ENCODE measurements around the gene ST3GAL6. TPM values are rescaled to one million over a fixed set of nuclear protein-coding genes. Genes with fewer than 3 reads are reported as not detected.

Gene ST3GAL6
- total RNA-seq, 2 experiments from 2014 or later: 0.44 to 0.45 TPM

DNA sequence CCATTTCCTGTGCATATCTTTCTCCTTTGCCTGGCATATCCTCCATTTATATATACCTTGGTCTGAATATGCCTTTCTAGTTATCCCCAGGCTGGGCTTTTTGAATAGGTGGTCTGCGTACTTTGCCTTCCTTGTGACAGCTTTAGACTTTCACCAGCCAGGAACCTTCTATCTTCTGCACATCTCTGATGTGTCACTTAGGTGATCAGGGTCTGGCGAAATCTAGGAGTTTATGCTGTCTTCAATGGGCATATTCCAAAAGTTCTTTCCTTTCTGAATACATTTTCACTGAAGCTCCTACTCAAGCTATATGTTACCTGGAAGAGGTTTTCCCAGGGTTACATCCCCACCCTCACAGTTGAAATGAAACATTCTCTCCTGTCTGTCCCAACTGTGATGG lies 27.8 kb upstream of the ST3GAL6 start:
- intact Hi-C loops (cut with DNase I, micrococcal nuclease): no loop called here
- no peaks in the 10 kb centered on the region for H3K36me3 ChIP-seq (ENCODE audit: insufficient read depth, low read length)
- Mint-ChIP-seq H3K9me3 (no peaks in the 10 kb centered on the region), H3K36me3 (ENCODE audit: low read depth) (no peaks in the 10 kb centered on the region), H3K4me1 (ENCODE audit: low read depth) (peaks cover 18% of the 10 kb centered on the region), H3K27me3 (peaks cover 65% of the 10 kb centered on the region), H3K27ac (no peak overlapping the region), H3K4me3 (no peak overlapping the region)
- no peak overlapping the region for H3K27ac ChIP-seq (ENCODE audit: low read depth in 1 of 2, low read length in 2 of 2)
- ChIA-PET CTCF (no interaction called here), POLR2A (no interaction called here)
- H3K27me3 ChIP-seq (ENCODE audit: control insufficient read depth in 1 of 2, insufficient read depth in 2 of 2, low read length in 2 of 2): peaks cover 27 to 39% of the 10 kb centered on the region in 2 experiments
- no peaks in the 10 kb centered on the region for H3K9me3 ChIP-seq (ENCODE audit: control insufficient read depth in 1 of 2, insufficient read depth in 1 of 2, low read length in 2 of 2)
- H3K4me3 ChIP-seq (ENCODE audit: low read length): no peak overlapping the region
- H3K4me1 ChIP-seq (ENCODE audit: insufficient read depth, low read length): peaks cover 21% of the 10 kb centered on the region
- ATAC-seq (ENCODE audit: poor library complexity) (no peak), DNase-seq (no peak)
- TF ChIP-seq, protein P1, sequence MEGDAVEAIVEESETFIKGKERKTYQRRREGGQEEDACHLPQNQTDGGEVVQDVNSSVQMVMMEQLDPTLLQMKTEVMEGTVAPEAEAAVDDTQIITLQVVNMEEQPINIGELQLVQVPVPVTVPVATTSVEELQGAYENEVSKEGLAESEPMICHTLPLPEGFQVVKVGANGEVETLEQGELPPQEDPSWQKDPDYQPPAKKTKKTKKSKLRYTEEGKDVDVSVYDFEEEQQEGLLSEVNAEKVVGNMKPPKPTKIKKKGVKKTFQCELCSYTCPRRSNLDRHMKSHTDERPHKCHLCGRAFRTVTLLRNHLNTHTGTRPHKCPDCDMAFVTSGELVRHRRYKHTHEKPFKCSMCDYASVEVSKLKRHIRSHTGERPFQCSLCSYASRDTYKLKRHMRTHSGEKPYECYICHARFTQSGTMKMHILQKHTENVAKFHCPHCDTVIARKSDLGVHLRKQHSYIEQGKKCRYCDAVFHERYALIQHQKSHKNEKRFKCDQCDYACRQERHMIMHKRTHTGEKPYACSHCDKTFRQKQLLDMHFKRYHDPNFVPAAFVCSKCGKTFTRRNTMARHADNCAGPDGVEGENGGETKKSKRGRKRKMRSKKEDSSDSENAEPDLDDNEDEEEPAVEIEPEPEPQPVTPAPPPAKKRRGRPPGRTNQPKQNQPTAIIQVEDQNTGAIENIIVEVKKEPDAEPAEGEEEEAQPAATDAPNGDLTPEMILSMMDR (IDR thresholded peaks at IDR 0.05): no peak

DNA sequence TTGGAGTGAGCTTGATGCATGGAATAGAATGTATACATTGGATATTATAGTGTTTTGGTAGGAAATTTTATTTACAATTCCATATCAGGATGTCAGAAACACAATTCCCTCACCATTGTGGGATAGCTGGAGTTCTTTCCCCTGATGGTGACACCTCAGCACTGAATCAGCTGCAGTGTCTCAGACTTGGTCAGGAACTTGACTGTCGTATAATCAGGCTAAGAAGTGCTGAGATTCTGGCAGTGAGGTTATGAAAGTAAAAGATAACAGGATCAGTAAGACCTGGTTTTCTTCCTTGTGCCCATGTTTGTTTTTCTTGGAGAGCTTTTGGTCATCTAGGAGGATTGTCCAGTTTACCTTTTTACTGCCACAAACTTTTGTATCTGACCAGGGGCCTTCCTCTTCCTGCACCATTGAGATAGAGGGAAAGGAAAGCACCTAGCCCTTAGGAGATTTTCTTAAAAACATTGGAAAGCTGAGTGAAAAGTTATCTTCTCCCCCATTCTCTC lies 27.3 kb upstream of the ST3GAL6 start:
- ATAC-seq (ENCODE audit: poor library complexity): no peak
- TF ChIP-seq, protein P1 (IDR thresholded peaks at IDR 0.05): no peak
- Mint-ChIP-seq H3K27me3 (peaks cover 63% of the 10 kb centered on the region), H3K36me3 (ENCODE audit: low read depth) (no peaks in the 10 kb centered on the region), H3K27ac (no peak overlapping the region), H3K9me3 (no peaks in the 10 kb centered on the region), H3K4me1 (ENCODE audit: low read depth) (peaks cover 18% of the 10 kb centered on the region), H3K4me3 (no peak overlapping the region)
- POLR2A ChIA-PET: no interaction called here
- no peaks in the 10 kb centered on the region for H3K36me3 ChIP-seq (ENCODE audit: insufficient read depth, low read length)
- no peak for DNase-seq
- CTCF ChIA-PET: no interaction called here
- H3K27ac ChIP-seq (ENCODE audit: low read depth in 1 of 2, low read length in 2 of 2): no peak overlapping the region
- intact Hi-C loops (cut with DNase I, micrococcal nuclease): no loop called here
- H3K9me3 ChIP-seq (ENCODE audit: control insufficient read depth in 1 of 2, insufficient read depth in 1 of 2, low read length in 2 of 2): no peaks in the 10 kb centered on the region
- no peak overlapping the region for H3K4me3 ChIP-seq (ENCODE audit: low read length)
- H3K4me1 ChIP-seq (ENCODE audit: insufficient read depth, low read length): peaks cover 21% of the 10 kb centered on the region
- H3K27me3 ChIP-seq (ENCODE audit: control insufficient read depth in 1 of 2, insufficient read depth in 2 of 2, low read length in 2 of 2): peaks cover 27 to 34% of the 10 kb centered on the region in 2 experiments

DNA sequence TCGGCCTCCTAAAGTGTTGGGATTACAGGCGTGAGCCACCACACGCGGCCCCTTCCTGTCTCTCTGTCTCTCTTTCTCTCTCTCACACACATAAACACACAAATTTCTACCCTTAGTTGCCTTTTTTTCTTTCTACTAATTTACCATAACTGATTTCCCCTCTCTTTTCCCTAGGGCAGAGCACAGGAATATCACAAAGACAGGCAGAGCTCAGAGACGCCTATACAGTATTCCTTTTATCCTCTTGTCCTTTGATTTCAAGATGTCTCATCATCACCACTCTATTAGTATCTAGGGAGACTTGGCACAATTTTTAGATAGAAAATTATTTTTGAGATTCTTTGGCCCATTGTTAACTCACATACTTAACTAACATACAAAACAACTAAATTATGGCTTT lies 25.8 kb upstream of the ST3GAL6 start:
- peaks cover 54% of the 10 kb centered on the region for H3K27me3 Mint-ChIP-seq
- Histone ChIP-seq H3K4me3 (ENCODE audit: low read length) (no peak overlapping the region), H3K36me3 (ENCODE audit: insufficient read depth, low read length) (no peaks in the 10 kb centered on the region), H3K27ac (ENCODE audit: low read depth in 1 of 2, low read length in 2 of 2) (no peak overlapping the region), H3K27me3 (ENCODE audit: control insufficient read depth in 1 of 2, insufficient read depth in 2 of 2, low read length in 2 of 2) (peaks cover 18 to 22% of the 10 kb centered on the region in 2 experiments), H3K9me3 (ENCODE audit: control insufficient read depth in 1 of 2, insufficient read depth in 1 of 2, low read length in 2 of 2) (no peaks in the 10 kb centered on the region), H3K4me1 (ENCODE audit: insufficient read depth, low read length) (peaks cover 15% of the 10 kb centered on the region)
- no peak for DNase-seq
- peaks cover 13% of the 10 kb centered on the region for H3K4me1 Mint-ChIP-seq (ENCODE audit: low read depth)
- intact Hi-C loops (cut with DNase I, micrococcal nuclease): no loop called here
- CTCF ChIA-PET: no interaction called here
- POLR2A ChIA-PET: no interaction called here
- TF ChIP-seq, protein P1 (IDR thresholded peaks at IDR 0.05): no peak
- no peaks in the 10 kb centered on the region for H3K9me3 Mint-ChIP-seq
- H3K4me3 Mint-ChIP-seq: no peak overlapping the region
- no peak overlapping the region for H3K27ac Mint-ChIP-seq
- ATAC-seq (ENCODE audit: poor library complexity): no peak
- H3K36me3 Mint-ChIP-seq (ENCODE audit: low read depth): no peaks in the 10 kb centered on the region

All from CD4-positive, alpha-beta T cell (primary cell).